Prostate gland (tissue), 2 donors: ENCODE measurements around the gene EIF4G3.

ENCODE experiments used
- POLR2AphosphoS5 ChIP-seq: sonication (generic); formaldehyde crosslinking; IDR thresholded peaks from one replicate; pipeline ENCODE4 v1.6.1; 2017; ENCODE audit warnings: antibody characterized with exemption
- TF ChIP-seq, protein P1 (sequence below), 4 experiments: fragments of 200-600 bp in 2 of 4; fragments of 450-650 bp in 2 of 4; sonication (generic) in 2 of 4; IDR thresholded peaks; 1 replicate in 3 of 4; 2 replicates in 1 of 4; pipeline ENCODE4 v1.5.1; 2016 to 2019; ENCODE audit warnings: antibody characterized with exemption in 4 of 4, mild to moderate bottlenecking in 2 of 4, moderate library complexity in 2 of 4

- TF ChIP-seq POLR2AphosphoS5: no peak
- TF ChIP-seq, protein P1, sequence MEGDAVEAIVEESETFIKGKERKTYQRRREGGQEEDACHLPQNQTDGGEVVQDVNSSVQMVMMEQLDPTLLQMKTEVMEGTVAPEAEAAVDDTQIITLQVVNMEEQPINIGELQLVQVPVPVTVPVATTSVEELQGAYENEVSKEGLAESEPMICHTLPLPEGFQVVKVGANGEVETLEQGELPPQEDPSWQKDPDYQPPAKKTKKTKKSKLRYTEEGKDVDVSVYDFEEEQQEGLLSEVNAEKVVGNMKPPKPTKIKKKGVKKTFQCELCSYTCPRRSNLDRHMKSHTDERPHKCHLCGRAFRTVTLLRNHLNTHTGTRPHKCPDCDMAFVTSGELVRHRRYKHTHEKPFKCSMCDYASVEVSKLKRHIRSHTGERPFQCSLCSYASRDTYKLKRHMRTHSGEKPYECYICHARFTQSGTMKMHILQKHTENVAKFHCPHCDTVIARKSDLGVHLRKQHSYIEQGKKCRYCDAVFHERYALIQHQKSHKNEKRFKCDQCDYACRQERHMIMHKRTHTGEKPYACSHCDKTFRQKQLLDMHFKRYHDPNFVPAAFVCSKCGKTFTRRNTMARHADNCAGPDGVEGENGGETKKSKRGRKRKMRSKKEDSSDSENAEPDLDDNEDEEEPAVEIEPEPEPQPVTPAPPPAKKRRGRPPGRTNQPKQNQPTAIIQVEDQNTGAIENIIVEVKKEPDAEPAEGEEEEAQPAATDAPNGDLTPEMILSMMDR (IDR thresholded peaks at IDR 0.05): no peak
Observed at GRCh38 chr1:20792196-20792595, 384.5 kb downstream of the EIF4G3 start.
